GM18505 (cell line): ENCODE measurements around the gene BMPR1B.

Experiments
- ATAC-seq: cut with Tn5 transposase; IDR thresholded peaks from one replicate; pipeline ENCODE4 v1.9.1; 2021; ENCODE audit not compliant: unreplicated experiment
- POLR2A ChIP-seq: IDR thresholded peaks from 4 replicates; pipeline ENCODE4 v1.6.1; 2011; ENCODE audit warnings: borderline replicate concordance; ENCODE audit not compliant: insufficient read depth, insufficient read length; ENCODE audit errors: extremely low read depth

The BMPR1B gene

DNA sequence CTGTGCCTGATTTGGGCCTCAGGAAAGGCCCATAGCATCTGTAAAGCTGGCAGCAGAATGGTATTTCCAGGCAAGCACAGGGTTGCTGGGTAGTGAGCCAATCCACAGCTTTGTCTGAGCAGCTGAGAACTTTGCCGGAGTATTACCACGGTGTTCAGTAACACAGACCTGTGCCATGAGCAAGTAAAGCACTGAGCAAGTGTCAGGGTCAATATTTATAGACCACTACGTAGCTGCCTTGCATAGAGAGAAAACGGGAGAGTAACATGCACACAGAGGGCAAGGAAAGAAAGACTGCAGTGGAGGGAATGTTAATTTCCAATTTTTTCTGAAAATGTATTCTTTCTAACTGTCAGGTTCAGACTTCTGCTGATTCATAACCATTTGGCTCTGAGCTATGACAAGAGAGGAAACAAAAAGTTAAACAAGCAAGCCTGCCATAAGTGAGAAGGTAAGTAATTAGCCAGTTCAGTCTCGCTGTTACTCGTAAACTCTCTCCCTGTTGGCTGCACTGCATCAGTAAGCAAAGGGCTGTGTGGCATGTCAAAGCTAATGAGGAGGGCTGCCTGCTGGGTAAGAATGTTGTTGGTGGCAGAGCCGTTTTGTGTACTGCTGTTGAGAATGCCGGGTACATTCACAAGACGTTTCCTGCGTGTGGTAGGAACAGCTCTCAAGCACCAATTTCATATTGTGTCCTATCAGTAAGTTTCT, 238.1 kb downstream of the BMPR1B start:
- ATAC-seq, result peak; percentile 62
- no peak for TF ChIP-seq POLR2A

DNA sequence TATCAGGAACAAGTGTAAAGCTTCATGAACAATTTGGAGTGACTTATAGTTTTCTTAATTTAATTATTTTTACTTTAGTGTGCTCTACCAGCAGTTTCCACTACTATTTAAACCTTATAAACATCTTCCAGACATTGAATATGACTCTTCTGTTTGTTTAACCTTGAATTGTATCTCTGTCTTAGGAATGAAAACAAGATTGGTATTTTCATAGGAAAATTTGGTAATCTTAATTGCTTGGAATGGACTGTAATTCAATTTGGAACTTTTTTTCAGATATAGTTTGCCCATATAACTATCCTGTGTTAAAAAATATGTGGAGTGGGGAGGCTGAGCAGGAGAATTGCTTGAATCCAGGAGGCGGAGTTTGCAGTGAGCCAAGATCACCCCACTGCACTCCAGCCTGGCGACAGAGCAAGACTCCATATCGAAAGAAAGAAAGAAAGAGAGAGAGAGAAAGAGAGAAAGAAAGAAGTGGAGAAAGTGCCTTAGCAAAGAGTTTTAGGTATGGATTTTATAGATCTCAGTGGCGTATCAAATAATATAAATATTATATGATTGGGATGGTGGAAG, 242.4 kb downstream of the BMPR1B start:
- no peak for ATAC-seq
- TF ChIP-seq POLR2A, result no peak

DNA sequence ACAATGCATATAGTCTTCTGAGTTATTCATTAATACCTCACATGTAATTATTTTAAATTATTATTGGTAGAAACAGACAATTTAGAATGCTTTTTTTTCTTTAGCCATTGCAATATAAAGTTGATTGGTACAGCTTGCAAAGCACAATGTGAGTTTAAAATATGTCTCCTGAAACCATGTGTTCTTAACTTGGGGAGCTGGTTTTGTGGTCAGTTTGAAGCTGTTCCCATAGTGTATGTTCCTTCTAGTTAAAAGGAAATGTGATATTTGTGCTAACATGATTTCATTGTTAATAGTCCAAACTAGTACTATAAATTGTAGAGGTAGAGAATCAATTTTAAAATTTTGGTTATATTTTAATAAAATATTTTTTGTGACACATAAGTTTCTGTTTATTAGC, 247.2 kb downstream of the BMPR1B start:
- no peak for ATAC-seq
- no peak for TF ChIP-seq POLR2A

DNA sequence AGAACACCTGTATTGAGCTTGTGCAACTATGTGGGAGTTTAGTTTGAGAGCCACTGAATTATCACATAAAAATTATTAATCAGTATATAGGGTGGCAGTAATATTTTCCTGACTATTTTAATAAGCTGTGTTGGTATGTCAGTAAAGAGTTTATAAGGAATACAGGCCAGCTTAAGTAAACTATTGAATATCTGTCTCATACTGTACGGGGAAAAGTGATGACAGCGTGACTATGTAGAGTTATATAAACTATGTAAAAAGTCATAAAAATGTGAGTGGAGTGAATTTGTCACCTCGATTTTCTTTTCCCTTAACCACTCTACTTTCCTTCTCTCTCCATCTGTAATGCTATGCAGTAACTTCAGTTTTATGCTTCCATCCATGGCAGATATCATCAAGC, 250.2 kb downstream of the BMPR1B start:
- ATAC-seq, result no peak
- TF ChIP-seq POLR2A, result no peak

DNA sequence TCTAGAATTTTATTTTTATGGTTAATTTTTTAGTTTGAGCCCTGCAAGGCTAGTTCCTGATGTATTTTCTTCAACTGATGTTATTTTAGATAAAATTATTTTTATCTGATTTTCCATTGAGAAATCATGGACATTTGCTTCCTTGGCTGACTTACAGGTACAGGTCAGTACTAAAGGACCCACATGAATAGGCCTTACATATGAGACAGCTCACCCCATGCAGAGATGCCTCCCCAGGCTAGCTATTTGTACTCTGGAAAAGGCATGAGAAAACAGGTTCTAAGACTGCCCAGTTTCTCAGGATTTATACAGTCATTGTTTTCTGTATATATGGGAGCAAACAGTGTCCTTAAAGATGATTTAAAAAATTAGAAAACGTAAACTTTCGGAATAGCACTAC, 255.5 kb downstream of the BMPR1B start:
- TF ChIP-seq POLR2A, result no peak

DNA sequence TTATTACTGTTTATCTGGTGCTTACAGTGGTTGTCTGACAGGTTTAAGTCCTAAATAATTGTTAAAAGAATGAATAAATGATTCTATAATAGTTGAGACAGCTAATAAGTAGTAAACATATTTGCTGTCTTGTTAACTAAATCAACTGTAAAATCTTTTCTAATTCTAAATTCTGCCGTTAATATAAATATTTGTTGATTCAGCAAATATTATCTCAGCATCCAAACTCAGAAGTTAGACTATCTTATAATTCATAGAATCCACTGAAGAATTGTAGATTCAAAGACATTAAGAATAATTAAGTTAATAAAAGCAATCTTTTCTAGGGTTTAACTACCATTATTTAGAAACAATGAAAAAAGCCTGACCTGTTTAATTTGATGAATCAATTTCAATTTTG, 256.3 kb downstream of the BMPR1B start:
- no peak for ATAC-seq

More for the DNA sequence above, 255.5 kb downstream of the BMPR1B start:
- ATAC-seq, result no peak

DNA sequence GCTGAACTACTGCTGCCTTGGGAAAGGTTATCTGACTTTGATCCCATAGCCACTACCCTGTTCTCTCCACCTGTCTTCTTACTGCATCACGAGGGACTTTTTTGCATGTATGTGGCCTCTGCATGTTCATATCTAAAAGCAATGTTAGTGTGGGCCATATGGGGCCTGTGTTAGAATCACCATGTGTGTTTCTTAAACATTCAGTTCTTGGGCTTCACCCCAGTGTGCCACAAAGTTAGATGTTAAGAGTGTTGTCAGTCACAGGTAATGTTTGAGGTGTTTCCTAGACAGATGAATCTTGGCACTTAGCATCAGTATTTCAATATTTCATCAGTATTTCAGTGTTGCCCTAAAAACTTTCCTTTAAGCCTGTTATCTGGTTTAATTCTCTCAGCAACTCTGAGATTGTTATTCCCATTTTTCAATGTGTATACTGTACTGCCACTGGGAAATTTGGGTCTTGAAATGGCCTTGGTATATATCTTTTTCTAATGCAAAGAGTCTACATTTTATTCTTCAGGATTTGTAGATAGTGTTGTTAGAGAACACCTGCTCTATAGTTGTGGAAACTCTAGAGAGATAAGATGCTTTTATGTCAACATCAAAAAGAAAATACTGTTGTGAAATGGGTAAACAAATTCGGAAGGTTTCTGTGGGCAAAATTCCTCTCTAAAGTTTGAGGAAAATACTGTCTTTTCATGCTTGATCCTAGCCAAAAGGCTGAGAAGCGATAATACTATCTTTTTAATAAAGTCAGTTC, 259.7 kb downstream of the BMPR1B start:
- ATAC-seq, result no peak
- TF ChIP-seq POLR2A, result no peak

More for the DNA sequence above, 256.3 kb downstream of the BMPR1B start:
- TF ChIP-seq POLR2A, result no peak

DNA sequence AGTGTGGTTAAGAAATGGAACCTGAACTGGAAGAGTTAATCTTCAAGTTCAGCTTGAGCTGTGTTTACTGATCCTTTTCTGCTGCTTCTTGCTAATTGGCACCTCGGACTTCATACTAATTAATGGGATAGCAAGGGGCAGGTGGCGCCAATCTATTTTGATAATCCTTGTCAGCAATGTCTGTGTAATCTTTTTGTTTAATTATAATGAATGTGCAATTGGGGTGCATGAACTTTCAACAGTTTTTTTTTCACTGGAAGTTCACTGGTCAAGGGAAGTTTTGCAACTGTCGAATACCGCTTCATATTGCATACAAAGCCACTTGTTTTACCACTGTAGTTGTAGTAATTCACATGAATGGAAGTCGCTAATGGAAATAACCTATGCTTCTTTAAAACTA, 261.0 kb downstream of the BMPR1B start:
- ATAC-seq, result no peak

DNA sequence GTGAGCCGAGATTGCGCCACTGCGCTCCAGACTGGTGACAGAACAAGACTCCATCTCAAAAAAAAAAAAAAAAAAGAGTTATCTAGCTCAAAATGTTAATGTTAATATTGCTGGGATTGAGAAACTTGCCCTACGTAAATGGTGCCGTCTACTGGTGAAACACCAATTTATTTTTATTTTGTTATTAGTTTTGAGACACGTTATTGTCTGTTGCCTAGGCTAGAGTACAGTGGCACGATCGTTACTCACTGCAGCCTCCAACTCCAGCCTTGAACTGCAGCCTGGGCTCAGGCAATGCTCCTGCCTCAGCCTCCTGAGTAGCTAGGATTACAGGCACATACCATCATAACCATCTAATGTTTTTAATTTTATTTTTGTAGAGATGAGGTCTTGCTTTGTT, 262.8 kb downstream of the BMPR1B start:
- TF ChIP-seq POLR2A, result no peak
- ATAC-seq, result no peak

More for the DNA sequence above, 261.0 kb downstream of the BMPR1B start:
- no peak for TF ChIP-seq POLR2A

DNA sequence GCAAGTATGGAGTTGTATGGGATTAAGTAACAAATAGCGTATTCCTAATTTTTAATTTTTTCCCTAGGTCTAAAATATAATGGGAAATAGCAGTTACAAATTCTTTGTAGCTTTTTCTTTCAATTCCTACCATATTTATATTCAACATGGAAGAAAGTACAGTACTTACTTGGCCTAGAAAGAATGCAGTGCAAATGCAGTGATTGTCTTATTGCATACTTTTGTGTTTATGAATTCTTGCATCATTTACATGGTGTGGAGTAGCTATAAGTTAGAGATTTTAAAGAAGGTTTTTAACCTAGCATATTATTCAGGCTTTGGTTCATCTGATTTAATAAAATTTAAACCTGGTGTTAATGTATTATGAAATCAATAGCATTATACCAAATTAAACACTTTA, 263.3 kb downstream of the BMPR1B start:
- ATAC-seq, result no peak
- no peak for TF ChIP-seq POLR2A

DNA sequence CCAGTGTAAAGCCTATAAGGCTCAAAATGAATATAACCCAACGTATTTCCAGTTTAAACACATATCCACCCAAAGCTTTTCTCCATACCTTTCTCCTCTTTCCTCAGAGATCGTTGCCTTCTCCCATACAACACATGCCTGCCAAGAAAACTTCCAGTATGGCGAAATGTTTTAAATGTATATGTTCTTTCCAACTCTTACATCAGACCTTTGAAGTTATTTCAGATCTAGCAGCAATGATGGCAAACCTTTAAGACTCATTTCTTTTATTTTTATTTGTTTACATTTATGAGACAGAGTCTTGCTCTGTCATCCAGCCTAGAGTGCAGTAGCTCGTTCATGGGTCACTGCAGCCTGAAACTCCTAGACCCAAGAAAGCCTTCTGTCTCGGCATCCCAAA, 265.4 kb downstream of the BMPR1B start:
- no peak for TF ChIP-seq POLR2A
- ATAC-seq, result no peak

DNA sequence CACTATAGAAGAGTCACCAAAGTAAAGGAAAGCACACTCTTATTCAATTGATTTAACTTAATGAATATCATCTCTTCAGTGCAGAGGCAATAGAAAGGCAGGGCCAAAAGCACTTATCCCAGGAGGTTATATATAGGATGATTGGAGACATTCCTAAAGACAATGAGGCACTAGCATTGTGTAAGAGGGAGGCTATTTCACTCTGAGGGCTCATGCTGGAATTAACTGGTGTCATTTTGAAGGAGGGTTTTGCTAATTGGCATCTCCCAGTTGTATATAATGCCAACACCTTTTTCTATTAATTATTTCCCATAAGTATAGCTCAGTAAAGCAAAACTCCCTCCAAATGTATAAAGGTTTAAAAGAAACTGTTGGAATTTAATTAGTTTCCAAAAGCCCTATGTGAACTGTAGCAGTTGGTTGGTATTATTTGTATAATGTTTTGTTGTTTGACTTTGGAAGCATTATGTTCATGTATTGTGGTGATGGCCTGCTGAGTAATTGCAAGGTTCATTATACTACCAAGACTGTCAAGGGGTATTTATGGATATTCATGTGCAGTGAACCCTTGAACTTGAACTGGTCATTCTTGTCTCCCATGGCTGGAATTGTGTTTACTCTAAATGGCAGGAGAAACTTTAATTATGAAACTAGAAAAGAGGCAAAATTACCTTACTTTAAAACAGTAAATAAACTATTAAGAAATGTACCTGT, 270.3 kb downstream of the BMPR1B start:
- no peak for TF ChIP-seq POLR2A
- ATAC-seq, result no peak

DNA sequence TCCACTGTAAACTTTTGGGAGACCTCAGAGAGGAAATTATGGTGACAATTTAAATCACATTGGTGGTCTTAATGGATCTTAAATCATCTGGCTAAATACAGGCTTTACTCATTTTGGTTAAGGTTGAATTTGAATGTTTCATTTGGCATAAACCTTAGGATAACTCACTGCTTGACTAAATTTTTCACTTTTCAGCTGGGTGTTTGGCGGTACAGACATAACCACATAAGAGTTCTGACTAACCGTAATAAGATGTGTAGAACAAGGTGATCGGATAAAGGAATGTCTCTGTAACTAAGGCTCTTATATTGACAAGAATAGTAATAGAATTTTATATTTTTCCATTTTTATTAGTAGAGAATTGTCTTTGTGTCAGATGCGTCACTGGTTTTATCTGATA, 281.0 kb downstream of the BMPR1B start:
- ATAC-seq, result no peak
- no peak for TF ChIP-seq POLR2A
